Motor neuron (in vitro differentiated cells): ENCODE data around the gene YPEL2. TPM values are rescaled to one million over a fixed set of nuclear protein-coding genes. Genes with fewer than 3 reads are reported as not detected.

Experiments
- ATAC-seq, 8 experiments: fragments of 200-7000 bp; cut with Tn5 transposase; replicated peaks in 6 of 8; 2 replicates each; pipeline ENCODE4 v1.8.0; 2021; ENCODE audit warnings: mild to moderate bottlenecking in 8 of 8, moderate library complexity in 8 of 8
- H3K27ac ChIP-seq, 2 donors: fragments of 250-450 bp; sonication (Bioruptor Pico); 2 replicates each; pipeline ENCODE4 v1.9.0; 2021; ENCODE audit warnings: antibody characterized with exemption in 2 of 2, mild to moderate bottlenecking in 2 of 2, moderate library complexity in 1 of 2
- H3K4me1 ChIP-seq, 2 donors: fragments of 250-450 bp; sonication (Bioruptor Pico); replicated peaks in 1 of 2; 2 replicates each; pipeline ENCODE4 v1.6.1; 2021; ENCODE audit warnings: antibody characterized with exemption in 2 of 2, mild to moderate bottlenecking in 2 of 2, moderate library complexity in 1 of 2
- H3K4me3 ChIP-seq, 5 donors: fragments of 250-450 bp; sonication (Bioruptor Pico); 2 replicates each; pipeline ENCODE4 v1.9.0; 2021; ENCODE audit warnings: antibody characterized with exemption in 5 of 5, mild to moderate bottlenecking in 5 of 5, moderate library complexity in 4 of 5
- WGBS, 10 experiments: fragments of 450-650 bp; shearing (Covaris generic); methylation state at CpG; one replicate each; pipeline ENCODE4 v1.0.0; 2022; 5-methylcytosine and 5-hydroxymethylcytosine counted together
- in situ Hi-C, 9 experiments: fragments of 400-800 bp; cut with MboI; loops; one replicate each; pipeline ENCODE4 v1.15.0; 2021; ENCODE audit warnings: low sequenced_read_pairs in 9 of 9, low pct_unique_long_range_greater_than_20kb in 2 of 9; ENCODE audit not compliant: unreplicated experiment in 9 of 9
- total RNA-seq, 8 experiments: library from RNA; unstranded; fragments of 300-600 nt; gene quantifications; 2 replicates each; pipeline versions ENCODE4 v1.2.3 to v1.2.4, GENCODE V29; 2022

The YPEL2 gene
- total RNA-seq, 8 experiments from 2014 or later = 2.6 to 14.0 (median 5.2) TPM

DNA sequence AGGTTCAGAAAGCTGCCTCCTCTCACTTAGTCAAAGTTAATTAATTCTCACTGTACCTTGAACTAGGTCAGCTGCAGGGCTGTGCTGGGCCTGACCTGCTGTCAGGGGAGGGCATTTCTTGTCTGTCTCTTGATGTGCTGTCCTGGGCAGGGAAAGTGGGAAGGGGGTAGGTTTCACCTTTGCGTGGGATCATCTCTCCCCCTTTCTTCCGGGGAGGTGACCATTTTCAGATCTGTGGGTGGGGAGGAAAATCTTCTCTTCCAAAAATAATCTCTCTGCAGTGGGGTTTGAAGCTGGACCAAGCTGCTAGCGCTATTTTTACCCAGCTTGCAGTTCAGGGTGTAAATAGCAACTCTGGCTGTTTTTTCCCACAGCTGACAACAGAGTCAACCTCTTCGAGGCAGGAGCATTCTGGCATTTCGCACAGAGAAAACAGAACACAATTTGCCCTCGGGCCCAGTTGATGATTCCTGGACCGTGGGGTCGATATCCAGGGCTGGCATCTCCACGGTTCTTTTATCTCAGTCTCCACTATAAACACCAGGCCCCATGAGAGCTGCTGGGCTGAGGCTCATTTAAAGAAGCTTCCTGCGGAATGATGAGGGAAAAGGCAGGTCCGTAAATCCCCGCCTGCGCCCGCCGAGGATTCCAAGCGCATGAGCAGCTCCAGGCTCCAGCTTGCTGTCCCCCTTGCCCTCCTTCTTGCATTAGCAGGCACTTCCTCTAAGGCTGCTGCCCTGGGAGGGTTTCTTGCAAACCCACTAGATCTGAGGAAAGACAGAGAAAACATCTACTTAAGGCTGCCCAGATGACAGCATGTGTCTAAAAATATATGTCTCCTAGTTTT lies 93.9 kb downstream of the YPEL2 start:
- Histone ChIP-seq H3K4me1 (peaks cover 3 to 5% of the 10 kb centered on the region in 2 donors), H3K27ac (no peak overlapping the region), H3K4me3 (no peak overlapping the region)
- WGBS, 10 experiments = 29 to 88% (median 58%) methylated on average over 1 to 8 of the region's 16 CpGs; no CpG with 5 or more reads in 2 of the 10 experiments
- in situ Hi-C loops = loop anchor here in 5 of 9 experiments (10.0 to 25.0 kb wide), 2 partner anchors 61 to 113 kb away; no protein-coding TSS in a partner anchor
- ATAC-seq = peak in 4 of 8 experiments; percentile 4 to 21 (median 14)

DNA sequence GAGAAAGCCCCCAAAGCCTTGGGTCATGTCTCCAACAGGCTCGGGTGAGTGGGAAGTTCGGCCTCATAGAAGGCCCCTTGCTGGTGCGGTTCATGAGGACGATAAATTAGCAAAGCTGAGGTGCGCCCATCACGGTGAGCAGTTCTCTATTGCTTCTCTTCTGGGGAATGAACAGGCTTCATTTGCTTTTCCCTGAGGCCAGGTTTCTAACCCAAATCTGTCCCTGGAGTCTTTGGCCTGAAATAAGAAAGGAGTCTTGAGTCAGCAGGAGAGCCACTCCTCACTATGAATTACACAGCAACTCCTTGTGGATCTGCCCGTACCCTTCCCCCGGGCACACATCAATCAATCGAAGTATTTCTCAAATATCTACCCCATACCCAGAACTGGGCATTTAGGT lies 94.6 kb downstream of the YPEL2 start:
- H3K4me3 ChIP-seq = no peak overlapping the region
- H3K27ac ChIP-seq = no peak overlapping the region
- WGBS, 10 experiments = 79 to 87% (median 83%) methylated on average over 2 to 7 of the region's 9 CpGs; no CpG with 5 or more reads in 4 of the 10 experiments

DNA sequence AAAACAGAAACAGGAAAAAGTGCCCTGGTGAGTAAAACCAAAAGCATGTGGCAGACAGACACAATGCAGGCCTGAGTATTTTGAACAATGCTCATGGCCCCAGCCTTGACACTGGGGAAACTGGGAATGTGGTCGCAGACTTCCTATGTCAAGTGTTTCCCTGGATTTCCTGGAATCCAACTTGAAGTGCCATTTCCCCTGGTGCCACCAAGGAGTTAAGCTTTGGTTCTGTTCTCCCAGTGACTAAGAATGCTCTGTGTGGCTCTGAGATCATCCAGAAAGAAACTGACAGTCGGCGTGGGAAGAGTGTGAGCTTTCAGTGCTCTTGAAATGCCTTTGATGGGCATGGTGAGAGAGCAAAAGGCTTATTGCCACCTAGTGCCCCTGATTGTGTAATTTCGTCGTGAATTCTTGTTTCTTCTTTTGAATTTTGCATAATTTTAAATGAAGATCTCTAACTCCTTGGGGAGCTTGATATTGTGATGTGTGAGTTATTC lies 96.0 kb downstream of the YPEL2 start:
- Histone ChIP-seq H3K27ac (no peak overlapping the region), H3K4me3 (no peak overlapping the region), H3K4me1 (peaks cover 3 to 5% of the 10 kb centered on the region in 2 donors)
- in situ Hi-C loops = loop anchor here in 5 of 9 experiments (10.0 to 25.0 kb wide), 2 partner anchors 63 to 115 kb away; no protein-coding TSS in a partner anchor
- WGBS, 10 experiments = 0 to 77% (median 18%) methylated on average over 1 to 5 of the region's 5 CpGs; no CpG with 5 or more reads in 2 of the 10 experiments
- peak in 6 of 8 experiments; percentile 4 to 92 (median 47) for ATAC-seq

More for the DNA sequence above, 94.6 kb downstream of the YPEL2 start:
- ATAC-seq = no peak
- in situ Hi-C loops = loop anchor here in 5 of 9 experiments (10.0 to 25.0 kb wide), 2 partner anchors 61 to 114 kb away; no protein-coding TSS in a partner anchor
- peaks cover 3 to 5% of the 10 kb centered on the region in 2 donors for H3K4me1 ChIP-seq

DNA sequence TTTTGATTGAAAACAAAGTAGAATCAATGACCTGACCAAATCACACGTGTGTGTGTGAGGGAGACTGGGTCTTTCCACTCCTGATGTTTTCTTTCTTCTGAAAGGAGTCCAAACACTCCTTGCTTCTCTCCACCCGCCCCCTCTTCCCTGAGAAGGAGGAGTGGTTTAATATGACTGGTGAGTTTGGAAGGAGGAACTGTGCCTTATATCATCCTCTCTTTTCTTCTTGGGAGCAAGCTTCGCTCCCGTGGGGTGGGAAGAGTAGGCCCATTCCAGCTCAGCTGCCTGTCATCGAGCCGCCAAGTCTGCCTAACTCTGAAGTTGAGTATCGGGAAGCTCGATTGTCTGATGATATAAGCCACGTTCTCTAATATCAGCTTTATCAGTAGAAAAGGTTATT lies 96.5 kb downstream of the YPEL2 start:
- peaks cover 3 to 5% of the 10 kb centered on the region in 2 donors for H3K4me1 ChIP-seq
- WGBS, 10 experiments = 7 to 83% (median 72%) methylated on average over 1 to 7 of the region's 9 CpGs; no CpG with 5 or more reads in 3 of the 10 experiments
- no peak overlapping the region for H3K4me3 ChIP-seq
- ATAC-seq = peak in 2 of 8 experiments; percentile 8 to 15
- in situ Hi-C loops = loop anchor here in 5 of 9 experiments (10.0 to 25.0 kb wide), 2 partner anchors 63 to 116 kb away; no protein-coding TSS in a partner anchor
- no peak overlapping the region for H3K27ac ChIP-seq

DNA sequence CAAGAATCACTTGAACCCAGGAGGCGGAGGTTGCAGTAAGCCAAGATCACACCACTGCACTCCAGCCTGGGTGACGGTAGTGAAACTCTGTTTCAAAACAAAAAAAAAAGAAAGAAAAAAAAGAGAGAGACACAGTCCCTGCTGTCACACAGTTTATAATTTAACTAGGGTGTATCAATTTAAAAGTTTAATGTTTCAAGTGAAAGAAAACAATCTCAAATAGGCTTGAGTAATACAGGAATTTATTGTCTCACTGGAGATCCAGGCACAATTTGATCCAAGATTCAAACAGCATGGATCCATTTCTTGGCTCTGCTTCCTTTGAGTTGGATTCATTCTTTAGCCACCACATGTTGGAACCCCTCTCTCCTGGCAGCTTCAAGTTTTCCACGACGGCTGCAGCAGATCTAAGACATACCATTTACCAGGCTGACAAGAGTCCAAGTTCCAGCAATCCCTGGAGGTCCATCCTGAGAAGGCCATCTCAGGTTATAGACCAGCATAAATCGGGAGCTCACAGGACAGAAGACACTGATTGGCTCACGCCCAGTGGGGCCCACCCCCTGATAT lies 97.5 kb downstream of the YPEL2 start:
- in situ Hi-C loops = loop anchor here in 5 of 9 experiments (10.0 to 25.0 kb wide), 2 partner anchors 64 to 117 kb away; no protein-coding TSS in a partner anchor
- WGBS, 10 experiments = 0 to 100% (median 92%) methylated on average over 1 to 5 of the region's 6 CpGs; no CpG with 5 or more reads in 1 of the 10 experiments
- no peak for ATAC-seq
- Histone ChIP-seq H3K27ac (no peak overlapping the region), H3K4me3 (no peak overlapping the region), H3K4me1 (peaks cover 3 to 5% of the 10 kb centered on the region in 2 donors)

DNA sequence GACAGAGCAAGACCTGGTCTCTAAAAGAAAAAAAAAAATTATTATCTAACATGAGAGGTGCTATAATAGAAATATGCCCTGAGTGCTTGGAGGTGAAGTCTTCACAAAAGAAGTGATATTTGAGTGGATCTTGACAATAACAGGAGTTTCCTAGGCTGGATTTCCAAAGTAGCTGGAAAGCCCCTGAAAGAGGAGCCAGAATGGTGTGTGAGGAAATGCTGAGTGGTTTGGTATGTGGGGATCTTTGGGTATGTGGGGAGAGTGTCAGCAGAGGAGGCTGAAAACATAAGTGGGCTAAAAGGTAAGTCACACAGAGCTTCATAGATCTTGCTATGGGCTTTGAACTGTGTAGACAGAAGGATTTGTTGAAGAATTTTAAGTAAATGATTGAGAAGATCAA lies 100.1 kb downstream of the YPEL2 start:
- in situ Hi-C loops = loop anchor here in 8 of 9 experiments (10.0 to 25.0 kb wide), 3 partner anchors 107 to 119 kb away; no protein-coding TSS in a partner anchor
- no peak overlapping the region for H3K27ac ChIP-seq
- no peak for ATAC-seq
- H3K4me1 ChIP-seq = peaks cover 3 to 5% of the 10 kb centered on the region in 2 donors
- no peak overlapping the region for H3K4me3 ChIP-seq

DNA sequence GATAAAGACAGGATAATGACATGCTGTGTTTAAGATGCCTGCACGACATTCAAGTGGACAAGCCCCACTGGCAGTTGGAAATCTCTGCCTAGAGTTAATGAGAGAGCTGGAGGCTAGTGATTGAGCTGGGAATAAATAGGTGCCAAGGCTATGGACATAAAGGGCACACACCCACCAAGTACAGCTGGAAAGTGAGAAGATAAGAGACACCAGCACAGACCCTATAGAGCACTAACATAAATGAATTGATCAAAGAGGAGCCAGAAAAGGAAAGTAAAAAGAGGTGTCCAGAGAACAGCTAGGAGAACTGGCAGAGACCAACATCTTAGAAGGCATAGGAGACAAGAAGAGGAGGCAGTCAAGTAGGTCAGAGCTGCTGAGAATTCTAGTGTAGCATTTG lies 101.2 kb downstream of the YPEL2 start:
- no peak for ATAC-seq
- H3K4me3 ChIP-seq = no peak overlapping the region
- no peak overlapping the region for H3K27ac ChIP-seq
- in situ Hi-C loops = loop anchor here in 8 of 9 experiments (10.0 to 25.0 kb wide), 3 partner anchors 108 to 120 kb away; no protein-coding TSS in a partner anchor
- H3K4me1 ChIP-seq = peaks cover 3 to 5% of the 10 kb centered on the region in 2 donors
- WGBS, 10 experiments = 0 to 100% (median 59%) methylated on average over 1 of the region's 1 CpG; no CpG with 5 or more reads in 2 of the 10 experiments

DNA sequence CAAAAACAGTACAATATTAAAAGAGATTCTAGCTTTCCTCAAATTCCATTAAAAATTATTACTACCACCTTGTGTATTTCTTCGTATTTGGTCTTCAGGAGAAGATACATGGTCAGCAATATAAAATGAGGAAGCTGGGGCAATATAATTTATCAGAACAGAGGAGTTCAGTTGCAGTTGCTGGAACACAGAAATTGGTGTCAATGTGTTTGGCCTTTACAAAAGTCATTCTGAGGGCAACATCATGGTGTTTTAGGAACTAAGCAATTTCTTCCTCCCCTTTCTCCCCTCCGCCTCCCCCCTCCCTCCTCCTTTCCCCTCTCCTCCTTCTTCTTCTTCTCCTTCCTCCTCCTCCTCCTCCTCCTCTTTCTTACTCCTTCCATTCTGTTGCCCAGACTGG lies 102.1 kb downstream of the YPEL2 start:
- ATAC-seq = no peak
- in situ Hi-C loops = loop anchor here in 8 of 9 experiments (10.0 to 25.0 kb wide), 3 partner anchors 109 to 121 kb away; no protein-coding TSS in a partner anchor
- no peak overlapping the region for H3K27ac ChIP-seq
- no peak overlapping the region for H3K4me3 ChIP-seq
- peaks cover 3 to 5% of the 10 kb centered on the region in 2 donors for H3K4me1 ChIP-seq
- 86 to 100% (median 100%) methylated on average over 1 of the region's 2 CpGs; no CpG with 5 or more reads in 7 of the 10 experiments for WGBS, 10 experiments

DNA sequence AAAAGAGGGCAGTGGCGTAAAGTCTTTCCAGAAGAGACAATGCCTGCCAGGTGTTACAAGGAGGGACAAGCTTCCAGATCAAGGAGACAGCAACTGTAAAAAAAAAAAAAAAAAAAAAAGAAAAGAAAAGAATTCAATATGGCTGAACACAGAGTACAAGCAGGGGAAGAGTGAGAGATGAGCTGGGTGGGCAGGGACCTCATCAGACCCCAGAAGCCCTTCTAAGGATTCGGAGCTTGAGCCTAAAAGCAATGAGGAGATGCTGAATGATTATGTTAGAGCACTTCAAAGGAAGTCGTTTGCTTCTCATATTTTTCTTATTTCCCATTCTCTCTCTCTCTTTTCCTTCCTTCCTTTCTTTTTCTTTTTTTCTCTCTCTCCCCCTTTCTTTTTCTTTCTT lies 103.0 kb downstream of the YPEL2 start:
- in situ Hi-C loops = loop anchor here in 8 of 9 experiments (10.0 to 25.0 kb wide), 3 partner anchors 110 to 122 kb away; no protein-coding TSS in a partner anchor
- no peak overlapping the region for H3K27ac ChIP-seq
- WGBS, 10 experiments = 51 to 100% (median 83%) methylated on average over 1 to 3 of the region's 3 CpGs; no CpG with 5 or more reads in 1 of the 10 experiments
- ATAC-seq = no peak
- no peak overlapping the region for H3K4me3 ChIP-seq
- peaks cover 3 to 5% of the 10 kb centered on the region in 2 donors for H3K4me1 ChIP-seq

DNA sequence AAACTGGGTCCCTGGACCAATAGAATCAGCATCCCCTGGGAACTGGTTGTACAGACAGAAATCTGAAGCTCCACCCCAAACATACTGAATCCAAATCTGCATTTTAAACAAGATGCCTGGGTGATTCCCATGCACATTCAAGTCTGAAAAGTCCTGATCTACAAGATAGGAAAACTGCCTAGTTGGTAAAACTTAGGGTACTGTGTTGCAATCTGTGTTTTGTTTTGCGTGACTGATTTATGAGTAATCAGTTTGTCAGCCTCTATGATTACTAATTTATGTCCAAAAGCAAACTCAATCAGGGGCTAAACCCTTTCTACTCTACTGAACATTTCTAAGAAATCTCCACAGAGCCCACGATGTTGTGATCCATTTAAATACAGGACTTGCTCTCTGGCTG lies 103.8 kb downstream of the YPEL2 start:
- in situ Hi-C loops = loop anchor here in 8 of 9 experiments (10.0 to 25.0 kb wide), 3 partner anchors 110 to 123 kb away; no protein-coding TSS in a partner anchor
- Histone ChIP-seq H3K4me1 (peaks cover 3 to 5% of the 10 kb centered on the region in 2 donors), H3K27ac (no peak overlapping the region), H3K4me3 (no peak overlapping the region)
- peak in 6 of 8 experiments; percentile 21 to 91 (median 57) for ATAC-seq
- 0 to 82% (median 58%) methylated on average over 1 to 2 of the region's 2 CpGs for WGBS, 10 experiments

DNA sequence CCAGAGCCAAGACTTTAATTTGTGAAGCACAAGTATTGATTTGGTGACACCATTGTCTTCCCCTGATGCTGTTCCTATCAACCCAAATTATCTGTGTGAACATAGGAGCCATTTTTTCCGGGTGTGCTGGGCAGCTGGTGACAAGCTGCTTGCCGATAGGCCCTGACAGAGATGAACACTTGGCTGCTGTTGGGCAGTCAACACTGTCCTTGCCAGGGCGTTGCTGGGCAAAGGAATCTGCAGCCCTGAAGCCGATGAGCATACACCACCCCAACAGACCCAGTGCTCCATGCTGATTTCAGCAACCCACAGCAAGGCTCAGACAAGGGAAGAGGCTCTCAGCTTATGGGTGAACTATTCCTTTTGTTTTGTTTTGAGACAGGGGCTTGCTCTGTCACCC lies 105.4 kb downstream of the YPEL2 start:
- 21 to 100% (median 82%) methylated on average over 1 to 4 of the region's 4 CpGs; no CpG with 5 or more reads in 3 of the 10 experiments for WGBS, 10 experiments
- H3K27ac ChIP-seq = no peak overlapping the region

DNA sequence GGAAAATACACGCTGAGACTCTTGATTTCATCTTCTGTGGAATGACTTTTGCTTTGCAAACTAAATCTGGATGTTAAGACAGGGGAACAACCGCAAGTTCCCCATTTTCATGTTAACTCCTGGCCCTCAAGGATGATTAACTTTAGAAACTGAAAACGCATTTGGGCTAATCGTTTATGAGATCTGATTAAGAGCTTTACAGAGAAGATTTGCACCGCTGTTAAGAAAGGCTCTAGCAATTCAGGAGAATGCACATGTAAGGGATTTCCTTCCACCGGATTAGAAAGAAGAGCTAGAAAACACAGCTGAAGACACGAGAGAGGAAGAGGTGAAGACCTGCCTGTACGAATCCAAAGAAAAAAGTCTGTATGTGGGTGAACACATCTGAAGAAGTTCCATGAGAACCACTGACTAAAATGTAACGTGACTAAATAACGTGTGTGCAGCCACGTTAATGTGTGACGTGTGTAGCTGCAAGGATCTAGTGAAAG lies 106.4 kb downstream of the YPEL2 start:
- in situ Hi-C loops = loop anchor here in 8 of 9 experiments (10.0 to 25.0 kb wide), 3 partner anchors 113 to 126 kb away; no protein-coding TSS in a partner anchor
- peaks cover 3 to 5% of the 10 kb centered on the region in 2 donors for H3K4me1 ChIP-seq
- H3K4me3 ChIP-seq = no peak overlapping the region
- H3K27ac ChIP-seq = no peak overlapping the region
- no peak for ATAC-seq
- 64 to 87% (median 79%) methylated on average over 2 to 12 of the region's 12 CpGs for WGBS, 10 experiments

More for the DNA sequence above, 105.4 kb downstream of the YPEL2 start:
- peak in 1 of 8 experiments; percentile 80 for ATAC-seq
- Histone ChIP-seq H3K4me1 (peaks cover 3 to 5% of the 10 kb centered on the region in 2 donors), H3K4me3 (no peak overlapping the region)
- in situ Hi-C loops = loop anchor here in 8 of 9 experiments (10.0 to 25.0 kb wide), 3 partner anchors 112 to 125 kb away; no protein-coding TSS in a partner anchor
